Bronchial epithelial cell (primary cell): Measurements from ENCODE around the gene OPA1. TPM values are rescaled to one million over a fixed set of nuclear protein-coding genes. Genes with fewer than 3 reads are reported as not detected.
A peak's percentile ranks its signal among the peaks of the same experiment; 100 is the strongest.

Experiments used
- DNase-seq: peaks from one replicate; pipeline ENCODE4 v3.0.0-alpha.2; 2010; ENCODE audit warnings: low read depth
- FAIRE-seq: peaks from 2 replicates; lab custom pipeline; 2011; peaks lifted over from hg19 to GRCh38; lab: Jason Lieb, UNC
- H3K27me3 ChIP-seq: 2 replicates; pipeline ENCODE4 v1.5.1; 2011; ENCODE audit warnings: low read length; ENCODE audit not compliant: control insufficient read depth, insufficient read depth
- H3K36me3 ChIP-seq: 2 replicates; pipeline ENCODE4 v1.5.1; 2011; ENCODE audit warnings: low read length; ENCODE audit not compliant: control insufficient read depth, insufficient read depth
- H3K4me3 ChIP-seq: 2 replicates; pipeline ENCODE4 v1.5.1; 2011; ENCODE audit warnings: mild to moderate bottlenecking, low read depth, low read length, control low read depth
- CTCF ChIP-seq: IDR thresholded peaks from 2 replicates; pipeline ENCODE4 v1.5.1; 2011; ENCODE audit warnings: mild to moderate bottlenecking, moderate library complexity, low read length, control low read depth, inconsistent platforms; ENCODE audit not compliant: insufficient read depth, severe bottlenecking
- total RNA-seq: library from RNA; depleted of rRNA; stranded (reverse); fragments of >200 nt; gene quantifications from 2 replicates; pipeline ENCODE4 v1.2.1, GENCODE V29; 2014

Gene OPA1
- total RNA-seq, 1 donor from 2014 or later = 79.8 TPM

GRCh38 chr3:193680220-193680619 lies 87.2 kb downstream of the OPA1 start:
- Histone ChIP-seq H3K36me3 (no peaks in the 10 kb centered on the region), H3K27me3 (no peaks in the 10 kb centered on the region), H3K4me3 (no peak overlapping the region)
- no peak for DNase-seq
- TF ChIP-seq CTCF = no peak
- FAIRE-seq = no peak

GRCh38 chr3:193681631-193682030 lies 88.6 kb downstream of the OPA1 start:
- TF ChIP-seq CTCF = no peak
- DNase-seq (no peak), FAIRE-seq (no peak)
- no peaks in the 10 kb centered on the region for H3K36me3 ChIP-seq
- H3K27me3 ChIP-seq = no peaks in the 10 kb centered on the region
- H3K4me3 ChIP-seq = no peak overlapping the region

GRCh38 chr3:193686665-193687483 lies 93.9 kb downstream of the OPA1 start:
- TF ChIP-seq CTCF = no peak
- Histone ChIP-seq H3K27me3 (no peaks in the 10 kb centered on the region), H3K36me3 (peaks cover 1% of the 10 kb centered on the region), H3K4me3 (no peak overlapping the region)
- FAIRE-seq = no peak
- DNase-seq = peak; percentile 10

- H3K4me3 ChIP-seq = no peak overlapping the region
- FAIRE-seq (no peak), DNase-seq (no peak)
- H3K36me3 ChIP-seq = peaks cover 4% of the 10 kb centered on the region
- TF ChIP-seq CTCF = no peak
- no peaks in the 10 kb centered on the region for H3K27me3 ChIP-seq
Observed at GRCh38 chr3:193688834-193689714, 96.1 kb downstream of the OPA1 start.

- Histone ChIP-seq H3K27me3 (no peaks in the 10 kb centered on the region), H3K4me3 (no peak overlapping the region), H3K36me3 (peaks cover 4% of the 10 kb centered on the region)
- no peak for FAIRE-seq
- no peak for DNase-seq
- no peak for TF ChIP-seq CTCF
Observed at GRCh38 chr3:193693774-193694173, 100.8 kb downstream of the OPA1 start.
